Mucosa of stomach (tissue), 1 donor: ENCODE measurements around the gene GOLGA8M.
"Not testable (repeated sequence)": the region's sequence is repeated elsewhere in the genome, so short reads cannot be mapped to it uniquely, and the experiment has no call there.

Experiments used
- H3K27me3 ChIP-seq: one replicate; pipeline ENCODE4 v1.7.0; 2013; ENCODE audit warnings: mild to moderate bottlenecking, low read length; ENCODE audit not compliant: control insufficient read depth, insufficient read depth
- H3K36me3 ChIP-seq: one replicate; pipeline ENCODE4 v1.7.0; 2013; ENCODE audit warnings: low read length; ENCODE audit not compliant: control insufficient read depth, insufficient read depth
- H3K4me1 ChIP-seq: one replicate; pipeline ENCODE4 v1.7.0; 2013; ENCODE audit warnings: mild to moderate bottlenecking, low read length; ENCODE audit not compliant: control insufficient read depth, insufficient read depth
- H3K4me3 ChIP-seq: one replicate; pipeline ENCODE4 v1.7.0; 2013; ENCODE audit warnings: low read length
- H3K9ac ChIP-seq: one replicate; pipeline ENCODE4 v1.7.0; 2013; ENCODE audit warnings: mild to moderate bottlenecking, low read length, moderate library complexity
- H3K9me3 ChIP-seq: one replicate; pipeline ENCODE4 v1.7.0; 2013; ENCODE audit warnings: mild to moderate bottlenecking, low read length, moderate library complexity; ENCODE audit not compliant: control insufficient read depth
- donor health status: Pancreatic carcinoma.

The GOLGA8M gene, protein sequence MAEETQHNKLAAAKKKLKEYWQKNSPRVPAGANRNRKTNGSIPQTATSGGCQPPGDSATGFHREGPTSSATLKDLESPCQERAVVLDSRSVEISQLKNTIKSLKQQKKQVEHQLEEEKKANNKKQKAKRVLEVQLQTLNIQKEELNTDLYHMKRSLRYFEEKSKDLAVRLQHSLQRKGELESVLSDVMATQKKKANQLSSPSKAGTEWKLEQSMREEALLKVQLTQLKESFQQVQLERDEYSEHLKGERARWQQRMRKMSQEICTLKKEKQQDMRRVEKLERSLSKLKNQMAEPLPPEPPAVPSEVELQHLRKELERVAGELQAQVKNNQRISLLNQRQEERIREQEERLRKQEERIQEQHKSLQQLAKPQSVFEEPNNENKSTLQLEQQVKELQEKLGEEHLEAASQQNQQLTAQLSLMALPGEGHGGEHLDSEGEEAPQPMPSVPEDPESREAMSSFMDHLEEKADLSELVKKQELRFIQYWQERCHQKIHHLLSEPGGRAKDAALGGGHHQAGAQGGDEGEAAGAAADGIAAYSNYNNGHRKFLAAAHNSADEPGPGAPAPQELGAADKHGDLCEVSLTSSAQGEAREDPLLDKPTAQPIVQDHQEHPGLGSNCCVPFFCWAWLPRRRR

DNA sequence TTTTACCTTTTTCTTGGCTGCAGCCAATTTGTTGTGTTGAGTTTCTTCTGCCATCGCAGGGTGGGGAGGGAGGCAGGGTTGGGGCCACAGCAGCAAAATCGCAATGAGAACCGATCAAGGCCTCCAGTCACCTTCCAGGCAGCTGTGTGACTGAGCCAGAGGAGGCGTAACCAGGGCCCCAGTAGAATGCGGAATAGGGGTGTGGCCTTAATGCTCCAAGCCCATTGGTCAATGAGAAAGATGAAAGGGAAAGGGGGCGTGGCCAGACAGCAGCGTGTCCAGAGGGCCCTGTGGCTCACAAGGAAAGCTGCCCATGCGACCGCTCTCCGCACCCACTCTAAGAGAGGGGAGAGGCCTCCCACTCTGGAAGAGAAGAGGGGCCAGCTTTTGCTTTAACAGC lies at the start of gene GOLGA8M:
Gene GOLGA8M, minus strand, starts transcription at position 152 of the 400 bp plus-strand sequence. Its CDS starts 98 bp downstream, at position 54.
- not testable (repeated sequence) for H3K9me3 ChIP-seq, H3K27me3 ChIP-seq, H3K4me3 ChIP-seq, H3K4me1 ChIP-seq, H3K36me3 ChIP-seq, H3K9ac ChIP-seq

DNA sequence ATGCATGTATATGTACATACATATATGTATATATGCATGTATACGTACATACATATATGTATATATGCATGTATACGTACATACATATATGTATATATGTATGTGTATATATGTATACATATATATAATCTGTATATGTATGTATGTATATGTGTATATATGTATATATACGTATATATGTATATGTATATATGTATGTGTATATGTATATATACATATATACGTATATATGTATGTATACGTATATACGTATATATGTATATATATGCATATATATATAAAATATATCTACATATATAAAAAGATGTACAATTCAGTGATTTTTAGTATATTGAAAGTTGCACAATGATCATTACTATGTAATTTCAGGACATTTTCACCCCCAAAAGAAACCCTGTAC lies 30.7 kb upstream of the GOLGA8M start:
- H3K36me3 ChIP-seq, H3K9ac ChIP-seq, H3K4me3 ChIP-seq, H3K4me1 ChIP-seq, H3K9me3 ChIP-seq, H3K27me3 ChIP-seq: not testable (repeated sequence)

DNA sequence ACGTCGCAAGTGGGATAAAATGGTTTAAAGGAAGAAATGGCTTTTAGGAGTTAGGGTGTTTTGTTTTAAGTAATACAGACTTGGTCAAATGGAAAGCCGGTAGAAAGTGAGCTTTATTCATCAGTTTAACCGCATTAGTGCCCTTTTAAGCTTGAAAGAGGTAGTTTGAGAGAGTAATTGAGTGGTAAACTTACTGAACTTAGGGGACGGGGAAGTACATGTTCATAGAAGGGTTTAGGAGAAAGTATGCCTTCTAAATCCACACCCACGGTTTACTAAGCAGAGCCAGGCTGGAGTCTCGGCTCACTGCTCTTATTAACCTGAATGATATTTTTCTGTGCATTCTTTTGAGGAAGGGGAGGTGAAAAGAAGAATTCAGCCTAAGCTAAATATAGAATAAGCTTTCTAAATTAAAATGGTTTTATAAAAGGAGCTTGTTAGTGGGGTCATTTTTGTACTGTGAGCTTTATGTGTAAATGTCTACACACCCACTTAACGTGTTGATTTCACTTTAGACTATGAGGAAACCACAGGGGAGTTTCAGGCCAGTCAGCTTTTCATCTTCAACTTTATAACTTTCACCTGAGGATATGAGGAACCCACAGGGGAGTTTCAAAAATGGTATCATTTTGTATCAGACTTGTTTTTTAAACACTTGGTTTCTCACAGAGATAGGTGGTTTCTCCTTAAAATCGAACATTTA lies 26.5 kb upstream of the GOLGA8M start:
- H3K27me3 ChIP-seq, H3K4me1 ChIP-seq, H3K9ac ChIP-seq, H3K9me3 ChIP-seq, H3K4me3 ChIP-seq, H3K36me3 ChIP-seq: not testable (repeated sequence)

DNA sequence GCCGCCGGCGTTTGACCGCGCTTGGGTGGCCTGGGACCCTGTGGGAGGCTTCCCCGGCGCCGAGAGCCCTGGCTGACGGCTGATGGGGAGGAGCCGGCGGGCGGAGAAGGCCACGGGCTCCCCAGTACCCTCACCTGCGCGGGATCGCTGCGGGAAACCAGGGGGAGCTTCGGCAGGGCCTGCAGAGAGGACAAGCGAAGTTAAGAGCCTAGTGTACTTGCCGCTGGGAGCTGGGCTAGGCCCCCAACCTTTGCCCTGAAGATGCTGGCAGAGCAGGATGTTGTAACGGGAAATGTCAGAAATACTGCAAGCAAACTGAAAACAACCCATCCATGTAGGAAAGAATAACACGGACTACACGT lies 26.0 kb upstream of the GOLGA8M start:
- H3K4me1 ChIP-seq, H3K9me3 ChIP-seq, H3K9ac ChIP-seq, H3K27me3 ChIP-seq, H3K4me3 ChIP-seq, H3K36me3 ChIP-seq: not testable (repeated sequence)

DNA sequence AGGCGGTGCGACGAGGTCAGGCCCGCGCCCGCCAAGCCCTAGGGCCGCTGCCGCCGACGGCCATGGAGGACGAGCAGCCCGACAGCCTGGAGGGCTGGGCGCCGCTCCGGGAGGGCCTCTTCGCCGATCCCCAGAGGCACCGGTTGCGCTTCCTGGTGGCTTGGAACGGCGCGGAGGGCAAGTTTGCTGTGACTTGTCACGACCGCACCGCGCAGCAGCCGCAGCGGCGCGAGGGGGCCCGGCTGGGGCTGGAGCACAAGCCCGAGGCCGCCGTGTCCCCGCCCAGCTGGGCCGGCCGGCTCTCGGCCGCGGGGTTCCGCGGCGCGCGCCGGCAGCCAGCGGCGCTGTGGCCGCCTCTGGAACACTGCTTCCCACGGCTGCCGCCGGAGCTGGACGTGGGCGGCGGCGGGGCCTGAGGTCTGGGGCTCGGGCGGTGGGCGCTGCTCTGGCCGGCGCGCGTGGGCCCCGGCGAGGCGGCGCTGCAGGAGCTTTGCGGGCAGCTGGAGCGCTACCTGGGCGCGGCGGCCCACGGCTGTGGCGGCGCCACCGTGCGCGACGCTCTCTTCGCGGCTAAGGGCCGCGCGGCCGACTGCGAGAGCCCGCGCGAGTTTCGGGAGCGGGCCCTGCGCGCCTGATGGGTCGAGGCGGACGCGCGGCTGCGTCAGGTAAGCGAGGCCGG lies 25.4 kb upstream of the GOLGA8M start:
- not testable (repeated sequence) for H3K9me3 ChIP-seq, H3K9ac ChIP-seq, H3K4me1 ChIP-seq, H3K27me3 ChIP-seq, H3K36me3 ChIP-seq, H3K4me3 ChIP-seq

DNA sequence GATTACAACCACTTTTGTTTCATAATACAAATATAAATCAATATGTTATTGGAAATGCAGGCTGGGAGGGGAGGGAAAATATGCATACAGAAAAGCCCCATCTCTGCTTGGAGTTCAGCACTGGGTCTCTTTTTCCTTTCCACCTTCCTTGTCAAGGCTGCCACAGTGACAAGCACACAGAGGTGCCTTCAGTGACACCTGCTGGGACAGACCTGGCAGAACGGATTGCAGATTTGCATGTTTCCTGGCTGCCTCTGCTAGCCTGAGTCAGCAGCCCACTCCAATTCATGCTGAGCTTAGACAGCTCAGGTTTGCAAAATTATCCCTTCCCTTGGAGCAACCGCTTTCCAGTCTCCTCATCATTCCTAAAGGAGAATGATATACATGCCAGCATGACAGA lies 15.8 kb upstream of the GOLGA8M start:
- H3K27me3 ChIP-seq, H3K4me1 ChIP-seq, H3K36me3 ChIP-seq, H3K4me3 ChIP-seq, H3K9me3 ChIP-seq, H3K9ac ChIP-seq: not testable (repeated sequence)

DNA sequence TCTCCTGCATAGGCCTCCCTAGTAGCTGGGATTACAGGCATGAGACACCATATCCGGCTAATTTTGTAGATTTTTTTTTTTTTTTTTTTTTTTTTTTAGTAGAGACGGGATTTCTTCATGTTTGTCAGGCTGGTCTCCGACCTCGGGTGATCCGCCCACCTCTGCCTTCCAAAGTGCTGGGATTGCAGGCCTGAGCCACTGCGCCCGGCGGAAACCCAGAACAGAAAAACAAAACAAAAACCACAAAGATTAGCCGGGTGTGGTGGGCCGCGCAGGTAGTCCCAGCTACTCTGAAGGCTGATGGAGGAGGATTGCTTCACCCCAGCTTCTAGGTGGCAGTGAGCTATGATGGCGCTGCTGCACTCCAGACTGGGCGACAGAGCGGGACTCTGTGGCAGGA lies 14.8 kb upstream of the GOLGA8M start:
- H3K9ac ChIP-seq, H3K36me3 ChIP-seq, H3K9me3 ChIP-seq, H3K27me3 ChIP-seq, H3K4me1 ChIP-seq, H3K4me3 ChIP-seq: not testable (repeated sequence)

DNA sequence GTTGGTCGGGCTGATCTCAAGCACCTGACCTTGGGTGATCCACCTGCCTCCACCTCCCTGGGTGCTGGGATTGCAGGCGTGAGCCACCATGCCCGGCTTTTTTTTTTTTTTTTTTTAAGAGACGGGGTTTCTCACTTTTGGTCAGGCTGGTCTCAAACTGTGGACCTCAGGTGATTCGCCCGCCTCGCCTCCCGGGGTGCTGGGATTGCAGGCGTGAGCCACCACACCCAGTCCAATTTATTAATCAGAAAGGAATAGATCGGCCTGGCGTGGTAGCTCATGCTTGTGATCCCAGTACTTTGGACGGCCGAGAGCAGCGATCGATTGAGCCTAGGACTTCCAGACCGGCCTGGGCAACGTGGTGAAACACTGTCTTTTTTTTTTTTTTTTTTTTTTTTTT lies 13.9 kb upstream of the GOLGA8M start:
- H3K36me3 ChIP-seq: no peaks in the 10 kb centered on the region
- no peaks in the 10 kb centered on the region for H3K27me3 ChIP-seq
- H3K9me3 ChIP-seq: no peaks in the 10 kb centered on the region
- no peaks in the 10 kb centered on the region for H3K4me1 ChIP-seq
- no peak overlapping the region for H3K4me3 ChIP-seq
- no peak overlapping the region for H3K9ac ChIP-seq

DNA sequence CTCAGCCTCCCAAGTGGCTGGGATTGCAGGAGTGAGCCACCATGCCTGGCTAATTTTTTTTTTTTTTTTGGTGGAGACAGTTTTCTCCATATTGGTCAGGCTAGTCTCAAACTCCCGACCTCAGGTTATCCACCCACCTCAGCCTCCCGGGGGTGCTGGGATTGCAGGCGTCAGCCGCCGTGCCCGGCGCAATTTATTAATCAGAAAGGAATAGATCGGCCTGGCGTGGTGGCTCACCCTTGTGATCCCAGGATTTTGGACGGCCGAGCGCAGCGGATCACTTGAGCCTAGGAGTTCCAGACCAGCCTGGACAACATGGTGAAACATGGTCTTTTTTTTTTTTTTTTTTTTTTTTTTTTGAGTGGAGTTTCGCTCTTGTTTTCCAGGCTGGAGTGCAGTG lies 13.3 kb upstream of the GOLGA8M start:
- no peaks in the 10 kb centered on the region for H3K9me3 ChIP-seq
- H3K27me3 ChIP-seq: no peaks in the 10 kb centered on the region
- H3K36me3 ChIP-seq: no peaks in the 10 kb centered on the region
- no peak overlapping the region for H3K4me3 ChIP-seq
- no peak overlapping the region for H3K9ac ChIP-seq
- no peaks in the 10 kb centered on the region for H3K4me1 ChIP-seq

DNA sequence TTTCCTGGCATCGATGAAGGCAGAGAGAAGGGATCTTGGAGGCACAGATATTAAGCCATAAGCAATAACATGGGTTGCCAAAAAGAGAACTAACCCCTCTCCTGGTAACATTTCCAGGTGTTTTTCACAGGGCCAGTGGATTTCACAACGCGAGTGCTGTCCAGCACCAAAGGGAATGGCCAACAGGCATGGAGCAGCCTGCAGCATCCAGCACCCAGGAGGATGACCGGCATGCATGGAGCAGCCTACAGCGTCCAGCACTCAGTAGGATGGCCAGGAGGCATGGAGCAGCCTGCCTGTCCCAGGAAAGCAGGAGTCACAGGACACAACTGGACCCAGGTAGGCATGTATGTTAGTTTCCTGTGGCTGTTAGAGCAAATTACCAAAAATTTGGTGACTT lies 11.8 kb upstream of the GOLGA8M start:
- not testable (repeated sequence) for H3K4me1 ChIP-seq, H3K9ac ChIP-seq, H3K9me3 ChIP-seq, H3K27me3 ChIP-seq, H3K36me3 ChIP-seq, H3K4me3 ChIP-seq

DNA sequence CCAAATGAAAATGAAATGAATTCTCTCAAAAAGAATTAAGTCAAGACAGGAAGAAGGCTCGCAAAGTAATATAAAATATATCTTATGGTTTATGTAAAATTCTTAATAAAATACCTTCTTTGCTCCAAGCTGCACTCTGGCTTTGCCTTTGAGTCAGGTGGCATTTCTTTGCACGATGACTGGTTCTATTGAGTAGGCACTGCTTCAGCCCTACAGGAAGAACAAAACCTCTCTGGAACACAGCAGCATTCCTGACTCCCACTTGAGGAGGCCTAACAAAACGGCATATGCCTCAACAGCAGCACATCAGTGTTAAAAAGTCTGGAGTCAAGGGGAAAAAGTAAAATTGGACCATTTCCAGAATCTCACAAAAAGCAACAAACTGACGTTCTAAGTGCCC lies 7.4 kb upstream of the GOLGA8M start:
- H3K36me3 ChIP-seq, H3K4me1 ChIP-seq, H3K9ac ChIP-seq, H3K27me3 ChIP-seq, H3K9me3 ChIP-seq, H3K4me3 ChIP-seq: not testable (repeated sequence)

DNA sequence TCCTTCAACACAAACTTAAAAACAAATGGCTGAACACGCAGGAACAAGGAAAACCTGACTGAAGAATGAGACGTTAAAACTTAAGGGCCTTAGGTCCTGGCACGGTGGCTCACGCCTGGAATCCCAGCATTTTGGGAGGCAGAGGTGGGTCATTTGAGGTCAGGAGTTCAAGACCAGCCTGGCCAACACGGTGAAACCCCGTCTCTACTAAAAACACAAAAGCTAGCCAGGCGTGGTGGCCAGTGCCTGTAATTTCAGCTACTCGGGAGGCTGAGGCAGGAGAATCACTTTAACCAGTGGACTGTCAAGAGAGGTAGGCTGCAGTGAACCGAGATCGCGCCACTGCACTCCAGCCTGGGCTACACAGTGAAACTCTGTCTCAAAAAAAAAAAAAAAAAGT lies 6.4 kb upstream of the GOLGA8M start:
- not testable (repeated sequence) for H3K36me3 ChIP-seq, H3K27me3 ChIP-seq, H3K4me1 ChIP-seq, H3K9me3 ChIP-seq, H3K4me3 ChIP-seq, H3K9ac ChIP-seq
